Lower lobe of right lung (tissue), 2 donors: ENCODE measurements around the gene HIC2. TPM values are rescaled to one million over a fixed set of nuclear protein-coding genes. Genes with fewer than 3 reads are reported as not detected.
"Not testable (repeated sequence)": the region's sequence is repeated elsewhere in the genome, so short reads cannot be mapped to it uniquely, and the experiment has no call there.

Experiments used
- ATAC-seq, 2 donors: fragments of 200-7000 bp; cut with Tn5 transposase; one replicate each; pipeline ENCODE4 v1.9.1; 2020 to 2022; ENCODE audit warnings: mild to moderate bottlenecking in 2 of 2, moderate library complexity in 2 of 2
- DNase-seq: peaks from one replicate; pipeline ENCODE4 v3.0.0-alpha.2; 2020
- H3K27ac ChIP-seq: fragments of 200-600 bp; one replicate; pipeline ENCODE4 v1.8.0; 2022
- H3K27me3 ChIP-seq: fragments of 200-600 bp; one replicate; pipeline ENCODE4 v1.8.0; 2022; ENCODE audit warnings: low read depth
- H3K36me3 ChIP-seq: fragments of 200-600 bp; one replicate; pipeline ENCODE4 v1.8.0; 2022; ENCODE audit warnings: mild to moderate bottlenecking
- H3K4me1 ChIP-seq: fragments of 200-600 bp; one replicate; pipeline ENCODE4 v1.8.0; 2022
- H3K4me3 ChIP-seq: fragments of 200-600 bp; one replicate; pipeline ENCODE4 v1.8.0; 2022; ENCODE audit warnings: mild to moderate bottlenecking
- H3K9me3 ChIP-seq: fragments of 200-600 bp; one replicate; pipeline ENCODE4 v1.8.0; 2022
- CTCF ChIP-seq: fragments of 200-600 bp; IDR thresholded peaks from one replicate; pipeline ENCODE4 v1.8.0; 2022; ENCODE audit warnings: antibody characterized with exemption, mild to moderate bottlenecking
- intact Hi-C: fragments of 100-400 bp; cut with DNase I; formaldehyde crosslinking; loops from one replicate; pipeline ENCODE4 v1.11.0; 2022
- total RNA-seq: library from RNA; stranded (reverse); fragmentation: NEBNext Ultra II Directional; extraction: Animal tissue kit (Norgen Biotek cat#: 25700); gene quantifications from one replicate; pipeline ENCODE4 v1.2.1, GENCODE V29; 2021
- donor health status: DM: no; HTN: yes; CAD: no; lungs with severe emphysema.

The HIC2 gene
- total RNA-seq, 1 donor from 2014 or later, result 5.7 TPM

- DNase-seq (peak; percentile 24), ATAC-seq (no peak)
- intact Hi-C loops, result no loop called here
These were observed 38.3 kb downstream of the HIC2 start for GRCh38 chr22:21455334-21456089.

GRCh38 chr22:21457023-21457787, 40.0 kb downstream of the HIC2 start:
- H3K4me3 ChIP-seq, result no peak overlapping the region
- H3K27ac ChIP-seq, result no peak overlapping the region
- H3K9me3 ChIP-seq, result no peaks in the 10 kb centered on the region
- H3K36me3 ChIP-seq, result no peaks in the 10 kb centered on the region
- no peaks in the 10 kb centered on the region for H3K27me3 ChIP-seq
- ATAC-seq, result peak; percentile 76 to 84
- no peak for TF ChIP-seq CTCF
- intact Hi-C loops, result no loop called here
- peaks cover 12% of the 10 kb centered on the region for H3K4me1 ChIP-seq
- DNase-seq, result peak; percentile 47

More at GRCh38 chr22:21455334-21456089, 38.3 kb downstream of the HIC2 start:
- Histone ChIP-seq H3K9me3 (no peaks in the 10 kb centered on the region), H3K4me1 (peaks cover 12% of the 10 kb centered on the region), H3K27ac (no peak overlapping the region), H3K36me3 (no peaks in the 10 kb centered on the region), H3K4me3 (no peak overlapping the region), H3K27me3 (no peaks in the 10 kb centered on the region)
- TF ChIP-seq CTCF, result no peak

- H3K36me3 ChIP-seq, H3K27ac ChIP-seq, DNase-seq, H3K27me3 ChIP-seq, H3K4me1 ChIP-seq, intact Hi-C loops, H3K4me3 ChIP-seq, H3K9me3 ChIP-seq, ATAC-seq: not testable (repeated sequence)
These were observed 45.5 kb downstream of the HIC2 start for GRCh38 chr22:21462672-21463071.

- H3K27me3 ChIP-seq, H3K36me3 ChIP-seq, H3K27ac ChIP-seq, intact Hi-C loops, H3K9me3 ChIP-seq, DNase-seq, H3K4me1 ChIP-seq: not testable (repeated sequence)
- peak within 1 kb of the TSS; percentile 46 for H3K4me3 ChIP-seq
- peak; percentile 1 to 15 for ATAC-seq
These were observed 50.4 kb downstream of the HIC2 start, which contains the start of gene TMEM191C for GRCh38 chr22:21467337-21468193. TSS of gene TMEM191C (plus strand) at chr22:21467387. CDS start at chr22:21467460, 73 bp downstream.

DNA sequence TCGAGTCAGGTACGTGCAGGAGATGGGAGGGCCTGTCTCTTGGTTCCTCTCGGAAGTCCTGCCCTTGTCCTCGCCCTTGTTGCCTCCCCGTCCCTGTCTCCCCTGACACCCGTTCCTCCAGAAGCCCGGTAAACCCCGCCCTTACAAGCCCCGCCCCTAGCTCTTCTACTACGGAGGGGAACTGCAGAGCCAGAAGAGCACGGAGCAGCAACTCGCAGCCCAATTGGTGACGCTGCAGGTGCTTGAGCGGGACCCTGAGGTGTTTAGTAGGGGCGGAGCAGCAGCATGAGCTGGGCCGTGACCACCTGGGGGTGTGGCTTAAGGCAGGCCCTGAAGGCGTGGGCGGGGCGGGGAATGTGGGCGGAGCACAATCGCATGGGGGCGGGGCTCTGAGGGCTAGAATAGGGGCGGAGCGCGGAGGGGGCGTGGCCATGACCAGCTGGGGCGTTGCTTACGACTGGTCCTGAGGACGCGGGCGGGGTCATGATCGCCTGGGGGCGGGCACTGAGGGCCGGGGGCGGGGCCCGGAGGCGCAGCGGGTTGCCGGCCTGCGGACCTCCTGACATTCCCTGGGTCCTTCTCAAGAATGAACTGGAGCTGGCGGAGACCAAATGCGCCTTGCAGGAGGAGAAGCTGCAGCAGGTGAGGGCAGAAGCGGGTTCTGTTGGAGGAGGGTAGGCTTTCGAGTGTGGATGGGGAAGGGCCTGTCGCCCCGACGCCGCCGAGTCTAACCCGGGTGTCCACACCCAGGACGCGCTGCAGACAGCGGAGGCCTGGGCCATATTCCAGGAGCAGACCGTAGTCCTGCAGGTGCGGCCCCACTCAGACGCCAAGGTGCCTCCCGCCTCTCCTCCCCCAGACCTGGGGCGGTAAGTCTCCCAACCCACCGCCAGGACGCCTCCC, 51.3 kb downstream of the HIC2 start:
- H3K36me3 ChIP-seq, intact Hi-C loops, H3K27me3 ChIP-seq, H3K27ac ChIP-seq, H3K4me1 ChIP-seq, H3K9me3 ChIP-seq: not testable (repeated sequence)
- peak overlapping the region; percentile 46 for H3K4me3 ChIP-seq
- ATAC-seq, result peak; percentile 96 to 97
- peak; percentile 96 for DNase-seq

DNA sequence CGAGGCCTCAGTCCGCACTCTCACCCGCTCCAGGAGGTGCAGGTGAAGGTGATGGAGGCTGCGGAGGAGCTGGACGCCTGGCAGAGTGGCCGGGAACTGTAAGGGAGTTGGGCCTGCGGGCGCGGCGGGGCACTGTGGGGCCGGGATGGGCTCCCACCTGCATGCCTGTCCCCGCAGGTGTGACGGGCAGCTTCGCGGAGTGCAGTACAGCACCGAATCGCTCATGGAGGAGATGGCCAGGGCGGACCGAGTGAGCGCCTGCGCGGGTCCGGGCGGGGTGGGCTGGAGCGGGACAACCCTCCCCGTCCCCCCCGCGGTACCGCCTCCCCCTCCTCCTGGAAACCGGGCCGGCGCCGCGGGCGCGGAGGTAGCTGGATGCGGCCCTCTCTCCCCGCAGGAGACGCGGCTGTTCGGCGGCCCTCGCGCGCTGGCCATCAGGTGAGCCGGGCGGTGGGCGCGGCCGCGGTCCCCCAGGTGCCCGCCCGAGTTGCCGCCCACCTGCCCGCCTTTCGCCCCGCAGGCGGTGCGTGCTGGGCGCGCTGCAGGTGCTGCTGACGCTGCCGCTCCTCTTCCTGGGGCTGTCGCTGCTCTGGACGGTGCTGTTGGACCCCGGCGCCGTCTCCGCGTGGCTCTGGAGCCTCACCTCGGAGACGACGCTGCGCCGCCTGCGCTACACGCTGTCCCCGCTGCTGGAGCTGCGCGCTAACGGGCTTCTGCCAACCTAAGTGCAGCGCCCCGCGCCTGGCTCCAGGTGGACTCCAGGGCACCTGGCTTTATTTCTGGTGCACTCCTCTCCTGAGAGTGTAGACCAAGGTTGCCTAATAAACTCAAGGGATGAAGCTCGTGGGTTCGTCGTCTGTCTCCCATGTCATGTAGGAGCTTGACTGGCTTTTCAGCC, 52.2 kb downstream of the HIC2 start:
- H3K9me3 ChIP-seq, intact Hi-C loops, H3K4me3 ChIP-seq, H3K4me1 ChIP-seq, DNase-seq, H3K36me3 ChIP-seq, H3K27me3 ChIP-seq, H3K27ac ChIP-seq: not testable (repeated sequence)
- ATAC-seq, result peak in 1 of 2 donors; percentile 14

DNA sequence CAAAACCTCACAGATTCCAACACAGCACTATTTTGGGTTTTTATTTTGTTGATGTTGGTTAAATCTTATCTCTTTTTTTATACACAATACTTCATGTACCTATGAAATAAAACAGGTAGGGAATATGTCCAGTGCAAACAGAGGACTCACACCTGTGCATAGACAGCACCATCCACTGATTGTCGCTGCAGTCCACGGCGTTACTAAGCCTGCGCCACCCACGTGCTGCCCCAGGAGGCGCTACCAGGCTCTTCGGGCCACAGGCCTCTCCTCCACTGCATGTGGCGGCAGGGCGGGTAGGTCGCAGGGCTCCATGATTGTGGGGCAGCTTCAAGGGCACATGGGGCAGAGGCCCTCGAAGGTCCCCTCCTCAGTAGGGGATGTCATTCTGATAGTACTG, 55.8 kb downstream of the HIC2 start:
- H3K9me3 ChIP-seq, intact Hi-C loops, H3K27me3 ChIP-seq, H3K4me1 ChIP-seq, DNase-seq, ATAC-seq, H3K4me3 ChIP-seq, H3K36me3 ChIP-seq, H3K27ac ChIP-seq: not testable (repeated sequence)

DNA sequence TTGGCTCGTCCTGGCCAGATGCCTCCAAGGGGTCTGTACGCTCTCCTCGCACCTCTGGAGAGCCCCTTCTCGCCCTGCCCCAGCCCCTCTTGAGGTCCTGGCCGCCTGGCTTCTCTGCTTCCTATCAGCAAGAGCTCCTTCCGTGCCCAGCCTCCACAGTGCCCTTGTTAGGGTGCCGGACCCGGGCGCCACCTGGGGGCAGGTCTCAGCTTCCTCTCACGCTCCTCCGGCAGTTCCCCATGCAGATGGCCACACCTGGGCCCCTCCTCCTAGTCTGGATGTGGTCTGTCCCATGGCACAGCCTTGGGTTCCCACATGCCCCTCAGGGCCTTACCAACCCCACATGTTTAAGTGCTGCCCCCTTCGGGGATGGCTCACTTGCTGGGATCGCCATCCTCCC, 56.5 kb downstream of the HIC2 start:
- intact Hi-C loops, H3K4me1 ChIP-seq, H3K4me3 ChIP-seq, H3K9me3 ChIP-seq, DNase-seq, H3K36me3 ChIP-seq, H3K27ac ChIP-seq, H3K27me3 ChIP-seq, ATAC-seq: not testable (repeated sequence)

DNA sequence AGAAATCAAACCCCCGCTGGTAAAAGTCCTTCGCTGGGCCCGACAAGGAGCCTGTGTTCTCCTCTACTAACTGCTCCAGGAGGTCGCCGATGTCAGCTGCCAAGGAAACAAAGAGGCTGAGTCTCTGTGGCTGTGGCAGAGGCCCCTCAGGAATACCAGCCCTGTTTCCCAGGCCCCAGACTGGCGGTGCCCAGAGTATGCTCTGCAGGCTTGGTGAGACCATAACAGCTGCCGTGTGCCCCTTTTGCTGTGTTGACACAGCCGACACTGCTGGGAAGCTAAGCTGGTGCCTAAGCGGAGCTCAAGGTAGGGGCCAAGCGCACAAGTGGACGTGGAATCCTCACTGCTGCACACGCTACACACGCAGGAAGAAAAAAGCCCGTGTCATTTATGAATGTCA, 66.9 kb downstream of the HIC2 start:
- DNase-seq, ATAC-seq, H3K4me3 ChIP-seq, H3K27me3 ChIP-seq, H3K27ac ChIP-seq, intact Hi-C loops, H3K36me3 ChIP-seq, H3K9me3 ChIP-seq, H3K4me1 ChIP-seq: not testable (repeated sequence)

GRCh38 chr22:21487723-21488122, 70.6 kb downstream of the HIC2 start:
- H3K27me3 ChIP-seq, DNase-seq, H3K4me3 ChIP-seq, H3K36me3 ChIP-seq, intact Hi-C loops, H3K4me1 ChIP-seq, H3K27ac ChIP-seq, H3K9me3 ChIP-seq: not testable (repeated sequence)
- ATAC-seq, result peak; percentile 23 to 29
